Fibroblast of lung (primary cell): Measurements from ENCODE around the gene CCDC88C. TPM values are rescaled to one million over a fixed set of nuclear protein-coding genes. Genes with fewer than 3 reads are reported as not detected.
"Not testable (repeated sequence)": the region's sequence is repeated elsewhere in the genome, so short reads cannot be mapped to it uniquely, and the experiment has no call there.

Experiments used
- DNase-seq, 2 donors: peaks; one replicate each; pipeline versions ENCODE4 v3.0.0 to v3.0.0-alpha.2; 2010; ENCODE audit warnings: low read depth in 2 of 2
- H2AFZ ChIP-seq: 2 replicates; pipeline ENCODE4 v1.5.1; 2012; ENCODE audit warnings: low read length, control low read depth, inconsistent platforms
- H3K27ac ChIP-seq: 2 replicates; pipeline ENCODE4 v1.5.1; 2011; ENCODE audit warnings: low read length, control low read depth; ENCODE audit not compliant: insufficient read depth
- H3K27me3 ChIP-seq: 2 replicates; pipeline ENCODE4 v1.5.1; 2011; ENCODE audit warnings: mild to moderate bottlenecking, low read length; ENCODE audit not compliant: control insufficient read depth, insufficient read depth
- H3K36me3 ChIP-seq: 2 replicates; pipeline ENCODE4 v1.5.1; 2011; ENCODE audit warnings: low read length; ENCODE audit not compliant: control insufficient read depth, insufficient read depth
- H3K4me1 ChIP-seq: 2 replicates; pipeline ENCODE4 v1.5.1; 2011; ENCODE audit warnings: low read length; ENCODE audit not compliant: control insufficient read depth, insufficient read depth; ENCODE audit errors: extremely low read depth
- H3K4me2 ChIP-seq: 2 replicates; pipeline ENCODE4 v1.5.1; 2011; ENCODE audit warnings: low read length, control low read depth; ENCODE audit not compliant: insufficient read depth; ENCODE audit errors: extremely low read depth
- H3K4me3 ChIP-seq, 4 experiments: fragments of 200-600 bp in 1 of 4; sonication (generic) in 1 of 4; replicated peaks in 1 of 4; 2 replicates each; pipeline ENCODE4 v1.5.1; 2011 to 2016; ENCODE audit warnings: low read length in 4 of 4, low read depth in 3 of 4, mild to moderate bottlenecking in 3 of 4, control low read depth in 2 of 4, inconsistent platforms in 1 of 4, mixed read lengths in 1 of 4; ENCODE audit not compliant: insufficient read depth in 1 of 4; ENCODE audit errors: control extremely low read depth in 1 of 4
- H3K79me2 ChIP-seq: 2 replicates; pipeline ENCODE4 v1.5.1; 2012; ENCODE audit warnings: mild to moderate bottlenecking, low read length, inconsistent platforms; ENCODE audit not compliant: control insufficient read depth, insufficient read depth
- H3K9ac ChIP-seq: 2 replicates; pipeline ENCODE4 v1.5.1; 2011; ENCODE audit warnings: mild to moderate bottlenecking, low read length, control low read depth; ENCODE audit not compliant: insufficient read depth
- H3K9me3 ChIP-seq: 2 replicates; pipeline ENCODE4 v1.5.1; 2012; ENCODE audit warnings: low read depth, low read length; ENCODE audit not compliant: control insufficient read depth, insufficient read depth
- H4K20me1 ChIP-seq: 2 replicates; pipeline ENCODE4 v1.5.1; 2011; ENCODE audit warnings: low read length; ENCODE audit not compliant: control insufficient read depth, insufficient read depth; ENCODE audit errors: extremely low read depth
- EZH2 ChIP-seq: IDR thresholded peaks from 2 replicates; pipeline ENCODE4 v1.5.1; 2012; ENCODE audit warnings: low read length, control low read depth, mild to moderate bottlenecking; ENCODE audit errors: missing control alignments
- polyA plus RNA-seq, 2 donors: library from polyadenylated mRNA; depleted of rRNA in 1 of 2; stranded (reverse) in 1 of 2; unstranded in 1 of 2; fragments of >200 nt; gene quantifications; 2 replicates each; pipeline ENCODE4 v1.2.1, GENCODE V29; 2011 to 2012; ENCODE audit warnings: missing spikeins in 1 of 2
- total RNA-seq: library from RNA; depleted of rRNA; stranded (reverse); fragments of >200 nt; gene quantifications from 2 replicates; pipeline ENCODE4 v1.2.1, GENCODE V29; 2014
- TF ChIP-seq, protein P1 (sequence below), 2 donors: IDR thresholded peaks in 1 of 2; conservative IDR thresholded peaks in 1 of 2; 1 replicate in 1 of 2; 2 replicates in 1 of 2; pipeline ENCODE4 v1.5.1; 2011 to 2012; ENCODE audit warnings: low read length in 2 of 2, control low read depth in 1 of 2, inconsistent platforms in 1 of 2, low read depth in 1 of 2, mild to moderate bottlenecking in 1 of 2

Gene CCDC88C
- total and polyA plus RNA-seq, 2 donors (not counting 1 experiment from before 2014, with no cell fraction given): 0.02 to 0.17 TPM

GRCh38 chr14:91267965-91268437, 149.6 kb downstream of the CCDC88C start:
- no peaks in the 10 kb centered on the region for H3K36me3 ChIP-seq
- DNase-seq: no peak
- H3K4me2 ChIP-seq: no peak overlapping the region
- H3K4me1 ChIP-seq: peaks cover 6% of the 10 kb centered on the region
- no peak overlapping the region for H3K27ac ChIP-seq
- no peak overlapping the region for H3K4me3 ChIP-seq
- H3K9ac ChIP-seq: no peak overlapping the region
- TF ChIP-seq, protein P1, sequence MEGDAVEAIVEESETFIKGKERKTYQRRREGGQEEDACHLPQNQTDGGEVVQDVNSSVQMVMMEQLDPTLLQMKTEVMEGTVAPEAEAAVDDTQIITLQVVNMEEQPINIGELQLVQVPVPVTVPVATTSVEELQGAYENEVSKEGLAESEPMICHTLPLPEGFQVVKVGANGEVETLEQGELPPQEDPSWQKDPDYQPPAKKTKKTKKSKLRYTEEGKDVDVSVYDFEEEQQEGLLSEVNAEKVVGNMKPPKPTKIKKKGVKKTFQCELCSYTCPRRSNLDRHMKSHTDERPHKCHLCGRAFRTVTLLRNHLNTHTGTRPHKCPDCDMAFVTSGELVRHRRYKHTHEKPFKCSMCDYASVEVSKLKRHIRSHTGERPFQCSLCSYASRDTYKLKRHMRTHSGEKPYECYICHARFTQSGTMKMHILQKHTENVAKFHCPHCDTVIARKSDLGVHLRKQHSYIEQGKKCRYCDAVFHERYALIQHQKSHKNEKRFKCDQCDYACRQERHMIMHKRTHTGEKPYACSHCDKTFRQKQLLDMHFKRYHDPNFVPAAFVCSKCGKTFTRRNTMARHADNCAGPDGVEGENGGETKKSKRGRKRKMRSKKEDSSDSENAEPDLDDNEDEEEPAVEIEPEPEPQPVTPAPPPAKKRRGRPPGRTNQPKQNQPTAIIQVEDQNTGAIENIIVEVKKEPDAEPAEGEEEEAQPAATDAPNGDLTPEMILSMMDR (conservative IDR thresholded peaks at IDR 0.05 in 1 of 2, IDR thresholded peaks at IDR 0.05 in 1 of 2; ENCODE audit: low read depth in 1 of 2, low read length in 2 of 2): no peak
- TF ChIP-seq EZH2: no peak
- H3K9me3 ChIP-seq: no peaks in the 10 kb centered on the region
- H4K20me1 ChIP-seq: no peaks in the 10 kb centered on the region
- no peak overlapping the region for H2AFZ ChIP-seq
- no peaks in the 10 kb centered on the region for H3K79me2 ChIP-seq
- no peaks in the 10 kb centered on the region for H3K27me3 ChIP-seq

DNA sequence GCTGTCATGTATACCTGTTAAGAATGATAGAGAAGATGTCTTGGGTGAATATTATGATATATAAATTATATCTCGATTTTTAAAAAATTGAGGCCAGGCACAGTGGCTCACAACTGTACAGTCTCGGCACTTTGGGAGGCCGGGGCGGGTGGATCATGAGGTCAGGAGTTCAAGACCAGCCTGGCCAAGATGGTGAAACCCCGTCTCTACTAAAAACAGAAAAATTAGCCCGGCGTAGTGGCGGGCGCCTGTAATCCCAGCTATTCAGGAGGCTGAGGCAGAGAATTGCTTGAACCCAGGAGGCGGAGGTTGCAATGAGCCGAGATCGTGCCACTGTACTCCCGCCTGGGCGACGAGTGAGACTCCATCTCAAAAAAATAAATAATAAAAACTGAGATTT, 151.3 kb downstream of the CCDC88C start:
- not testable (repeated sequence) for H3K36me3 ChIP-seq, H3K27ac ChIP-seq, H3K9ac ChIP-seq, DNase-seq, H4K20me1 ChIP-seq, H3K4me2 ChIP-seq, H3K27me3 ChIP-seq, H3K4me3 ChIP-seq, H3K4me1 ChIP-seq, H3K79me2 ChIP-seq, H2AFZ ChIP-seq, H3K9me3 ChIP-seq

- Histone ChIP-seq H3K36me3 (no peaks in the 10 kb centered on the region), H3K9ac (no peak overlapping the region), H3K4me3 (no peak overlapping the region), H3K27ac (no peak overlapping the region), H3K79me2 (no peaks in the 10 kb centered on the region), H3K4me2 (no peak overlapping the region), H3K9me3 (no peaks in the 10 kb centered on the region), H4K20me1 (no peaks in the 10 kb centered on the region), H3K4me1 (peaks cover 6% of the 10 kb centered on the region), H3K27me3 (no peaks in the 10 kb centered on the region), H2AFZ (no peak overlapping the region)
- TF ChIP-seq, protein P1 (conservative IDR thresholded peaks at IDR 0.05 in 1 of 2, IDR thresholded peaks at IDR 0.05 in 1 of 2; ENCODE audit: low read depth in 1 of 2, low read length in 2 of 2): no peak
- TF ChIP-seq EZH2: no peak
- no peak for DNase-seq
Measured at GRCh38 chr14:91265404-91265803, 152.2 kb downstream of the CCDC88C start.
